Coronary artery (tissue), 2 donors: Measurements from ENCODE around the gene DOK3.

ENCODE experiments used
- DNase-seq: peaks from one replicate; pipeline ENCODE4 v3.0.0-alpha.2; 2017; ENCODE audit warnings: low spot score
- H3K27ac ChIP-seq, 2 donors: fragments of 200-600 bp; sonication (generic); one replicate each; pipeline ENCODE4 v1.5.1; 2016 to 2019
- H3K4me3 ChIP-seq: fragments of 200-600 bp; sonication (generic); 2 replicates; pipeline ENCODE4 v1.5.1; 2016; ENCODE audit warnings: mild to moderate bottlenecking, moderate library complexity
- TF ChIP-seq, protein P1 (sequence below): fragments of 200-600 bp; sonication (generic); IDR thresholded peaks from one replicate; pipeline ENCODE4 v1.5.1; 2019; ENCODE audit warnings: antibody characterized with exemption

Gene DOK3

GRCh38 chr5:177527595-177527994 lies 18.0 kb upstream of the DOK3 start:
- TF ChIP-seq, protein P1, sequence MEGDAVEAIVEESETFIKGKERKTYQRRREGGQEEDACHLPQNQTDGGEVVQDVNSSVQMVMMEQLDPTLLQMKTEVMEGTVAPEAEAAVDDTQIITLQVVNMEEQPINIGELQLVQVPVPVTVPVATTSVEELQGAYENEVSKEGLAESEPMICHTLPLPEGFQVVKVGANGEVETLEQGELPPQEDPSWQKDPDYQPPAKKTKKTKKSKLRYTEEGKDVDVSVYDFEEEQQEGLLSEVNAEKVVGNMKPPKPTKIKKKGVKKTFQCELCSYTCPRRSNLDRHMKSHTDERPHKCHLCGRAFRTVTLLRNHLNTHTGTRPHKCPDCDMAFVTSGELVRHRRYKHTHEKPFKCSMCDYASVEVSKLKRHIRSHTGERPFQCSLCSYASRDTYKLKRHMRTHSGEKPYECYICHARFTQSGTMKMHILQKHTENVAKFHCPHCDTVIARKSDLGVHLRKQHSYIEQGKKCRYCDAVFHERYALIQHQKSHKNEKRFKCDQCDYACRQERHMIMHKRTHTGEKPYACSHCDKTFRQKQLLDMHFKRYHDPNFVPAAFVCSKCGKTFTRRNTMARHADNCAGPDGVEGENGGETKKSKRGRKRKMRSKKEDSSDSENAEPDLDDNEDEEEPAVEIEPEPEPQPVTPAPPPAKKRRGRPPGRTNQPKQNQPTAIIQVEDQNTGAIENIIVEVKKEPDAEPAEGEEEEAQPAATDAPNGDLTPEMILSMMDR, result no peak
- DNase-seq, result no peak
- no peak overlapping the region for H3K27ac ChIP-seq
- H3K4me3 ChIP-seq, result no peak overlapping the region

- H3K4me3 ChIP-seq, result no peak overlapping the region
- TF ChIP-seq, protein P1, result no peak
- no peak overlapping the region for H3K27ac ChIP-seq
- DNase-seq, result no peak
These were observed 17.2 kb upstream of the DOK3 start for GRCh38 chr5:177526791-177527190.

GRCh38 chr5:177526191-177526590 lies 16.6 kb upstream of the DOK3 start:
- Histone ChIP-seq H3K4me3 (no peak overlapping the region), H3K27ac (no peak overlapping the region)
- TF ChIP-seq, protein P1, result no peak
- no peak for DNase-seq

- no peak for DNase-seq
- TF ChIP-seq, protein P1, result no peak
- no peak overlapping the region for H3K4me3 ChIP-seq
- H3K27ac ChIP-seq, result no peak overlapping the region
These were observed 15.5 kb upstream of the DOK3 start for GRCh38 chr5:177524941-177525655.

GRCh38 chr5:177524539-177524900 lies 14.9 kb upstream of the DOK3 start:
- Histone ChIP-seq H3K4me3 (no peak overlapping the region), H3K27ac (no peak overlapping the region)
- TF ChIP-seq, protein P1, result no peak
- DNase-seq, result no peak

GRCh38 chr5:177523711-177524538 lies 14.3 kb upstream of the DOK3 start:
- DNase-seq, result no peak
- Histone ChIP-seq H3K27ac (no peak overlapping the region), H3K4me3 (no peak overlapping the region)
- TF ChIP-seq, protein P1, result no peak
